Ovary (tissue), 3 donors: ENCODE measurements around the gene MAST4.

Source experiments
- CTCF ChIP-seq, 3 donors: fragments of 450-650 bp in 2 of 3; fragments of 200-600 bp in 1 of 3; IDR thresholded peaks; one replicate each; pipeline versions ENCODE4 v1.5.1 to v1.8.0; 2016 to 2022; ENCODE audit warnings: antibody characterized with exemption in 3 of 3, mild to moderate bottlenecking in 1 of 3
- EP300 ChIP-seq: sonication (generic); formaldehyde crosslinking; IDR thresholded peaks from one replicate; pipeline ENCODE4 v1.6.1; 2017; ENCODE audit warnings: antibody characterized with exemption
- POLR2A ChIP-seq: fragments of 450-650 bp; IDR thresholded peaks from one replicate; pipeline ENCODE4 v1.6.1; 2017; ENCODE audit warnings: antibody characterized with exemption, mild to moderate bottlenecking, moderate library complexity
- donor health status: DM: no; HTN: no; CAD: no.

GRCh38 chr5:66713998-66714397, 117.8 kb downstream of the MAST4 start:
- TF ChIP-seq CTCF (IDR thresholded peaks at IDR 0.05) (no peak), POLR2A (no peak), EP300 (no peak)
